Colonic mucosa (tissue), 4 donors: Measurements from ENCODE around the gene PKLR. TPM values are rescaled to one million over a fixed set of nuclear protein-coding genes. Genes with fewer than 3 reads are reported as not detected.
A peak's percentile ranks its signal among the peaks of the same experiment; 100 is the strongest.

Source experiments
- DNase-seq: peaks from one replicate; pipeline ENCODE4 v3.0.0-alpha.2; 2020
- H3K27ac ChIP-seq: fragments of 200-600 bp; one replicate; pipeline ENCODE4 v1.8.0; 2021
- H3K27me3 ChIP-seq: fragments of 200-600 bp; one replicate; pipeline ENCODE4 v1.8.0; 2021
- H3K36me3 ChIP-seq: fragments of 200-600 bp; one replicate; pipeline ENCODE4 v1.8.0; 2021
- H3K4me1 ChIP-seq: fragments of 200-600 bp; one replicate; pipeline ENCODE4 v1.8.0; 2021; ENCODE audit warnings: mild to moderate bottlenecking
- H3K4me3 ChIP-seq: fragments of 200-600 bp; one replicate; pipeline ENCODE4 v1.8.0; 2021
- H3K9ac ChIP-seq, 2 donors: one replicate each; pipeline ENCODE4 v1.7.0; 2013; ENCODE audit warnings: control low read depth in 2 of 2, low read depth in 2 of 2, low read length in 2 of 2
- H3K9me3 ChIP-seq: fragments of 200-600 bp; one replicate; pipeline ENCODE4 v1.8.0; 2021
- intact Hi-C: fragments of 100-400 bp; cut with DNase I; formaldehyde crosslinking; loops from one replicate; pipeline ENCODE4 v1.14.1; 2022
- total RNA-seq, 2 donors: library from RNA; stranded (reverse); fragmentation: NEBNext Ultra II Directional in 1 of 2; extraction: Animal tissue kit (Norgen Biotek cat#: 25700) in 1 of 2; gene quantifications; one replicate each; pipeline ENCODE4 v1.2.1, GENCODE V29; 2021
- TF ChIP-seq, protein P1 (sequence below): fragments of 200-600 bp; IDR thresholded peaks from one replicate; pipeline ENCODE4 v1.8.0; 2022; ENCODE audit warnings: antibody characterized with exemption, mild to moderate bottlenecking
- donor health status: healthy.
- donor health status: DM: no; HTN: no; CAD: no.
- donor health status: DM: no; HTN: no; CAD: no.

Gene PKLR
- total RNA-seq, 2 donors from 2014 or later = 1.6 to 2.9 TPM

DNA sequence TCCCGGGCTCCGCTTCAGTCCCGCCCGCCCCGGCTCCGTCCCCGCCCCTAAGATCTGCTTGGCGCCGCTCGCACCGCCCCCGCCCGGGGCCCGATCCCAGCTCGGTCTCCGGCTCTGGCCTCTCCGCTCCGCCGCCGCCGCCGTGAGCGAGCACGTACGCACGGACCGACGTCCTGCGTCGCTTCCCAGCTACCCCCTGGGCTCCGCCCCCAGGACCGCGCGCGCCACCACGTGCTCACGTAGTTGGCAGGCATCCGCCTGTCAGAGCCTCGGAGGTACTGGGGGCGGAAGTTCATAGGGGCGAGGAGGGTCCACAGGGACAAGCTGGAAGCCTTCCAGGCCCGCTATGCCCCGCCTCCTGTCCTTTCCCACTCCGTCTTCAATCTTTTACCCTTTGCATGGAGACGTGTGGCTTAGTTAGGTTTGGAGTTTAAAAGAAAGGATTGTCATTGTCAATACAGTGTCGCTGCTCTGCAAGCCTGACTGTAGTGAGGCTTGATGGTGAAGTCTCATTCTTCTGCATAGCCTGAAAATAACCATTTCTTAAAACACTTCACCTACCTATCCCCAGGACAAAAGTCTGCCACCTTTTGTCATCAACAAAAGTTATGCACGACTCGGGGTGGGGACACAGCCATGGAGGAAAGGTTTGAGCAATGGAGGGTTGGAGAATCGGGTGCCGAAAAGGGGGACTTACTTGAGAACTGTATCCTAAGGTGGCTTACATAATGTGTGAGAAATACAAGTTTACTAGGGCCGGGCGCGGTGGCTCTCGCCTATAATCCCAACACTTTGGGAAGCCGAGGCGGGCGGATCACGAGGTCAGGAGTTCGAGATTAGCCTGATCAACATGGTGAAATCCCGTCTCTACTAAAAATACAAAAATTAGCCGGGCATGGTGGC lies 27.6 kb downstream of the PKLR start, which contains the start of gene CLK2:
CLK2 (minus strand) TSS at position 162 of the 903 bp plus-strand sequence. CDS start 2,527 bp downstream, outside the sequence.
- TF ChIP-seq, protein P1, sequence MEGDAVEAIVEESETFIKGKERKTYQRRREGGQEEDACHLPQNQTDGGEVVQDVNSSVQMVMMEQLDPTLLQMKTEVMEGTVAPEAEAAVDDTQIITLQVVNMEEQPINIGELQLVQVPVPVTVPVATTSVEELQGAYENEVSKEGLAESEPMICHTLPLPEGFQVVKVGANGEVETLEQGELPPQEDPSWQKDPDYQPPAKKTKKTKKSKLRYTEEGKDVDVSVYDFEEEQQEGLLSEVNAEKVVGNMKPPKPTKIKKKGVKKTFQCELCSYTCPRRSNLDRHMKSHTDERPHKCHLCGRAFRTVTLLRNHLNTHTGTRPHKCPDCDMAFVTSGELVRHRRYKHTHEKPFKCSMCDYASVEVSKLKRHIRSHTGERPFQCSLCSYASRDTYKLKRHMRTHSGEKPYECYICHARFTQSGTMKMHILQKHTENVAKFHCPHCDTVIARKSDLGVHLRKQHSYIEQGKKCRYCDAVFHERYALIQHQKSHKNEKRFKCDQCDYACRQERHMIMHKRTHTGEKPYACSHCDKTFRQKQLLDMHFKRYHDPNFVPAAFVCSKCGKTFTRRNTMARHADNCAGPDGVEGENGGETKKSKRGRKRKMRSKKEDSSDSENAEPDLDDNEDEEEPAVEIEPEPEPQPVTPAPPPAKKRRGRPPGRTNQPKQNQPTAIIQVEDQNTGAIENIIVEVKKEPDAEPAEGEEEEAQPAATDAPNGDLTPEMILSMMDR = no peak
- Histone ChIP-seq H3K27ac (peak within 1 kb of the TSS; percentile 93), H3K27me3 (no peaks in the 10 kb centered on the region), H3K4me1 (no peaks in the 10 kb centered on the region), H3K4me3 (peak within 1 kb of the TSS; percentile 57), H3K36me3 (peaks cover 8% of the 10 kb centered on the region), H3K9ac (peak within 1 kb of the TSS; percentile 70 to 91), H3K9me3 (no peaks in the 10 kb centered on the region)
- intact Hi-C loops = no loop called here
- DNase-seq = peak; percentile 97

DNA sequence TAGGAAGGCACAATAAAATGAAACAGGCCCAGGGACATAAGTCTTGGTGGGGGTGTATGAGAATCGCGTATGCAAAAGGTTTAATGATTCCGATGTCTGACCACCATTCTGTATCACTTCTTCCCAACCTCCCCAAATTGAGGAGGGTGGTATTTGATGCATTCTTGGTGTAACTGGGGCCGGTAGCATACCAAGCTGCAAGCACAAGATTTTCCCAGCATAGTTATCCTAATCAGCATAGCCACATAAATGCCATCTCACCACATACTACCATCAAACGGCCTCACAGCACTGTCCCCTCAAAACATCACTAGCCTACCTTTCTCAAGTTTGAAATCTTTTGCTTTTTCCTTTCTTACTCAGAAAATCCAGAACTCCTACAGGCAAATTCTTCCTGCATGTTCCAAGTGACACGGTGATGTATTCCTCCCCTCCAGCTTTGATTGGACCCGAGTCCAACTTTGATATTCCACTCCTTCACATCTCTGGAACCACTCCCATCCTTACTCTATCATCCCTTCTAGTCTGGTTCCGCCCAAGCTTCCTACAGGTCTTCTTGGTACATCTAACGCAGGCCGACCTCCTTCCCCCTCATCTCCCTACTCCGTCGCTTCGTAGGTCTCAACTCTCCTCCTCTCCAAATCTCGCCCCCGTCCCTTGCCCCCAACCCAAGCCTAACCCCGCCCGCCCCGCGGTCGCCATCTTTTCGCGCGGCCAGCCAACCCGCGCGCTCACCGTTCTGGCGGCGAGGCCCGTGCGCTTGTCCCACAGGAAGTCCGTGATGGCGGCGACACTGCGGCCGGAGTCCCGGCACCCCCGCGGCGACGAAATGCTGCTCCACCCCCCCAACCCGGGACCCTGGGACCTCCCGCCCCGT lies 28.5 kb downstream of the PKLR start:
- peak overlapping the region; percentile 41 to 70 for H3K9ac ChIP-seq
- no peaks in the 10 kb centered on the region for H3K4me1 ChIP-seq
- H3K27ac ChIP-seq = peak overlapping the region; percentile 93
- H3K9me3 ChIP-seq = no peaks in the 10 kb centered on the region
- TF ChIP-seq, protein P1 = no peak
- intact Hi-C loops = no loop called here
- peak overlapping the region; percentile 57 for H3K4me3 ChIP-seq
- H3K27me3 ChIP-seq = no peaks in the 10 kb centered on the region
- DNase-seq = no peak
- peaks cover 16% of the 10 kb centered on the region for H3K36me3 ChIP-seq

DNA sequence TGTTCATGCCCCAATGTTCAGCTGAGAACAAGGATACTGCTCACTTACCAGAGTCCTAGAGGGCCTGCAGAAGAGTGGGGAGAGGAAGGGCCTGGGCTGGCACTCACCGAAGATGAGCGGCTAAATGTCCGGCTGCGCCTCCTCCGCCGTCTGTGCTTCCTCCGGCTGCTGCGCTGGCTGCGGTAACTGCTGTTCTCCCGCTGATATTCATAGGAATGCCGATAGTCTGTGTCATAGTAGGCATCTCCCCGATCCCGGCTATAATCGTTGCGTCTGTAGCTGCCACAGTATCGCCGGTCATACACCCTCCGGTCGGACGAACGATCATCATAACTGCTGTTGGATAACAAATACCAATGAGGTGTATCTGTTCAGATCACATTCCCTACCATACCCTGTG lies 31.9 kb downstream of the PKLR start:
- Histone ChIP-seq H3K4me1 (no peaks in the 10 kb centered on the region), H3K9me3 (no peaks in the 10 kb centered on the region), H3K27me3 (no peaks in the 10 kb centered on the region), H3K9ac (no peak overlapping the region), H3K36me3 (peaks cover 36% of the 10 kb centered on the region), H3K4me3 (no peak overlapping the region), H3K27ac (no peak overlapping the region)
- intact Hi-C loops = no loop called here
- TF ChIP-seq, protein P1 = no peak
- DNase-seq = no peak

DNA sequence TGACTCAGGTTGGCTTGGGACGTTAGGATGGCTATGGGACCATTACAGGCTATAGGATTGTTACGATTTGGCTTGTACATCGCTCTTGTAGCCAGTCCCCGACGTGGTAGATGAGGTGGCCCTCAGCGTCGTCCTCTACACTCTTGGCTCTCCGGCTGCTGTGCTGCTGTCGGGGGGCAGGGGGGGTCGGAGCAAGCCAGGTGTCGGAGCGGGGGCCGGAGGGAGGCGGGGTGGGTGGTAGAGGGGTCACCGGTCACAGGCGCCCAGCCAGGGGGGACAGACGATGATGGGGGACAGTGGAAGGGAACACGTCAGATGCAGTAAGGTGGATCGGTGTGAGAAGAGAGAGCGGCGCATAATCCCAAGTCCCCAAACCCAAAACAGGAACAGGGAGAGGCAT lies 32.6 kb downstream of the PKLR start:
- TF ChIP-seq, protein P1 = no peak
- Histone ChIP-seq H3K27me3 (no peaks in the 10 kb centered on the region), H3K4me1 (no peaks in the 10 kb centered on the region), H3K36me3 (peaks cover 36% of the 10 kb centered on the region), H3K9ac (no peak overlapping the region), H3K27ac (no peak overlapping the region), H3K4me3 (no peak overlapping the region), H3K9me3 (no peaks in the 10 kb centered on the region)
- intact Hi-C loops = no loop called here
- no peak for DNase-seq

DNA sequence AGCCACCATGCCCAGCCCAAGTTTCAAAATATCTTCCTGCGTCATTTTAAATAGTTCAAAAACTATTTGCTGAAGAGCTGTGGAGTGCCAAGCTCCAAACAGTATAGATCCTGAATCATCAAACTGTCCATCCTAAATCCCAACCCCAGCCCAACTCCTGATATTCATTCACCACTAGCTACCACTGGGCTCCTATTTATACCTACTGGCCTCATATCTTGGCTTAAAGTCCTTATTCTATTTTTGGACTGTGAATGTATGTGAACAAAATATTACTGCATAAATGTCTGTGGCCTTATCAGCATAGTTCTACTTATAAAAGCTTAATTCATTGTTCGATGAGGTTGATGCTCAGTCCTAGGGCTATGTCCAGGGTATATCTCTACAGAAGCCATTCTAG lies 33.9 kb downstream of the PKLR start:
- H3K9me3 ChIP-seq = no peaks in the 10 kb centered on the region
- H3K36me3 ChIP-seq = peaks cover 36% of the 10 kb centered on the region
- H3K27ac ChIP-seq = no peak overlapping the region
- H3K4me3 ChIP-seq = no peak overlapping the region
- no peak overlapping the region for H3K9ac ChIP-seq
- no peaks in the 10 kb centered on the region for H3K4me1 ChIP-seq
- no peaks in the 10 kb centered on the region for H3K27me3 ChIP-seq
- DNase-seq = no peak
- intact Hi-C loops = no loop called here
- TF ChIP-seq, protein P1 = no peak
